Measurements from ENCODE around the gene KLHL40. TPM values are rescaled to one million over a fixed set of nuclear protein-coding genes. Genes with fewer than 3 reads are reported as not detected.

The KLHL40 gene
- total and polyA plus RNA-seq, 2 donors (not counting 3 experiments of a cell fraction or from before 2014, with no cell fraction given): not detected

DNA sequence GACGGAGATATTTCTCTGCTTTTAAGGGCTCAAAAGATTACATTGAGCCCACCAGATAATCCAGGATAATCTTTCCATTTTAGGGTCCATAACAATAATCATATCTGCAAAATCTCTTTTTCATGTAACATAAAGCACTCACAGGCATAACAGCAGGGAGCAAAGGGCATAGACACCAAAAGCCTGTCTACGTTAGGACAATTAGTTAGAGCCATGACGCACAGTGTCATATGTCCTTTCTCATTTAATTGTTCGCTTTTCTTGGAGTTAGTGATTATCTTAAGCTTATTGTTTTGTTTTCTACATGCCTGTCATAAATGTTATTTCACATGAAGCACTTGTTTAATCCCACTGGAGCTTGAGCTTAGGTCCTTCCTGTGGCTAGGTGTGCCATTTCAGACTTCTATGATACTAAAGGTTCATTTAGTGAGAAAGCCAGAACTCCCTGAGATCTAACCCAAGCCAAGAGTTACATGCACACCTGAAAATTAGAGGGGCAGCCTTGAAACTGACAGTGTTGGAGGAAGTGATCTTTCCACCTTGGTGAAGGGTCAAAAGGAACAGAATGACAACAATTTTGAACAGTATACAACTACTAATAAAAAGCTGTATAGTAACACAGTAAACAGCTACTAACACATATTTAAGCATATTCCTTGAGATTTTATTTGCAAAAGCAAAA lies 29.0 kb downstream of the KLHL40 start:
- Histone ChIP-seq H3K4me2 (ENCODE audit: insufficient read depth, low read length) (no peak overlapping the region), H3K4me1 (ENCODE audit: control insufficient read depth, extremely low read depth, insufficient read depth, low read length) (no peaks in the 10 kb centered on the region), H3K9me3 (replicated peaks; ENCODE audit: control insufficient read depth, insufficient read depth, low read length) (no peaks in the 10 kb centered on the region), H3K9ac (replicated peaks; ENCODE audit: extremely low read depth, insufficient read depth, low read length) (no peak overlapping the region), H3K27ac (ENCODE audit: insufficient read depth, low read depth, low read length) (no peak overlapping the region), H3K27me3 (ENCODE audit: control insufficient read depth in 2 of 2, insufficient read depth in 2 of 2, low read length in 2 of 2) (peaks cover 2 to 8% of the 10 kb centered on the region in 2 experiments), H3K79me2 (ENCODE audit: control insufficient read depth, insufficient read depth, low read length) (no peaks in the 10 kb centered on the region), H3K36me3 (ENCODE audit: control insufficient read depth in 2 of 2, extremely low read depth in 1 of 2, insufficient read depth in 2 of 2, low read length in 2 of 2) (no peaks in the 10 kb centered on the region), H4K20me1 (replicated peaks; ENCODE audit: control insufficient read depth, extremely low read depth, insufficient read depth, low read length) (no peaks in the 10 kb centered on the region), H2AFZ (ENCODE audit: low read depth, low read length) (no peak overlapping the region), H3K4me3 (replicated peaks in 1 of 3; ENCODE audit: insufficient read depth in 1 of 3, low read depth in 1 of 3, low read length in 3 of 3) (no peak overlapping the region), H3K9me1 (replicated peaks; ENCODE audit: control insufficient read depth, extremely low read depth, insufficient read depth, low read length) (no peaks in the 10 kb centered on the region)
- ChIA-PET CTCF (no interaction called here), POLR2A (no interaction called here)
- dilution Hi-C loops (cut with MboI; ENCODE audit: extremely low pct_ligation_motif_present, low sequenced_read_pairs) (no loop called here), intact Hi-C loops (cut with micrococcal nuclease) (no loop called here)
- BruUV-seq (replicated peaks): no TSS peak
- FAIRE-seq: no peak
- no peak for DNase-seq (ENCODE audit: low read depth, low spot score)
- TF ChIP-seq FOS (IDR thresholded peaks at IDR 0.05; ENCODE audit: borderline replicate concordance, insufficient read depth, low read length) (no peak), POLR2AphosphoS5 (IDR thresholded peaks at IDR 0.05; ENCODE audit: insufficient read depth, low read depth, low read length) (no peak), JUN (IDR thresholded peaks at IDR 0.05; ENCODE audit: borderline replicate concordance, insufficient read depth, insufficient read length, low read depth) (no peak), GATA2 (IDR thresholded peaks at IDR 0.05; ENCODE audit: insufficient read depth, insufficient read length, low read depth, low read length) (no peak), EZH2 (IDR thresholded peaks at IDR 0.05; ENCODE audit: borderline replicate concordance, low read depth, low read length, severe bottlenecking) (no peak), MYC (IDR thresholded peaks at IDR 0.05; ENCODE audit: low read depth, low read length) (no peak), POLR2A (IDR thresholded peaks at IDR 0.05; ENCODE audit: low read depth, low read length) (no peak), MAX (IDR thresholded peaks at IDR 0.05; ENCODE audit: insufficient read depth, insufficient read length) (no peak)
- TF ChIP-seq, protein P1, sequence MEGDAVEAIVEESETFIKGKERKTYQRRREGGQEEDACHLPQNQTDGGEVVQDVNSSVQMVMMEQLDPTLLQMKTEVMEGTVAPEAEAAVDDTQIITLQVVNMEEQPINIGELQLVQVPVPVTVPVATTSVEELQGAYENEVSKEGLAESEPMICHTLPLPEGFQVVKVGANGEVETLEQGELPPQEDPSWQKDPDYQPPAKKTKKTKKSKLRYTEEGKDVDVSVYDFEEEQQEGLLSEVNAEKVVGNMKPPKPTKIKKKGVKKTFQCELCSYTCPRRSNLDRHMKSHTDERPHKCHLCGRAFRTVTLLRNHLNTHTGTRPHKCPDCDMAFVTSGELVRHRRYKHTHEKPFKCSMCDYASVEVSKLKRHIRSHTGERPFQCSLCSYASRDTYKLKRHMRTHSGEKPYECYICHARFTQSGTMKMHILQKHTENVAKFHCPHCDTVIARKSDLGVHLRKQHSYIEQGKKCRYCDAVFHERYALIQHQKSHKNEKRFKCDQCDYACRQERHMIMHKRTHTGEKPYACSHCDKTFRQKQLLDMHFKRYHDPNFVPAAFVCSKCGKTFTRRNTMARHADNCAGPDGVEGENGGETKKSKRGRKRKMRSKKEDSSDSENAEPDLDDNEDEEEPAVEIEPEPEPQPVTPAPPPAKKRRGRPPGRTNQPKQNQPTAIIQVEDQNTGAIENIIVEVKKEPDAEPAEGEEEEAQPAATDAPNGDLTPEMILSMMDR (IDR thresholded peaks at IDR 0.05; ENCODE audit: extremely low read depth in 1 of 2, insufficient read depth in 1 of 2, low read depth in 1 of 2, low read length in 2 of 2): no peak
